HFFc6 (cell line): Measurements from ENCODE around the gene ACTR3C. TPM values are rescaled to one million over a fixed set of nuclear protein-coding genes. Genes with fewer than 3 reads are reported as not detected.

ENCODE experiments used
- DNase-seq: peaks from one replicate; pipeline ENCODE4 v3.0.0-alpha.2; 2018
- H3K27ac Mint-ChIP-seq: 2 replicates; pipeline ENCODE4 v1.8.0; 2020; ENCODE audit warnings: mild to moderate bottlenecking, mixed read lengths
- H3K27me3 Mint-ChIP-seq: 2 replicates; pipeline ENCODE4 v1.8.0; 2021; ENCODE audit warnings: mild to moderate bottlenecking, moderate library complexity, mixed read lengths; ENCODE audit not compliant: insufficient read depth
- H3K36me3 Mint-ChIP-seq: 2 replicates; pipeline ENCODE4 v1.8.0; 2021; ENCODE audit warnings: low read depth, mixed read lengths
- H3K4me1 Mint-ChIP-seq: 2 replicates; pipeline ENCODE4 v1.8.0; 2020; ENCODE audit warnings: low read depth, mixed read lengths
- H3K4me3 Mint-ChIP-seq: 2 replicates; pipeline ENCODE4 v1.8.0; 2020; ENCODE audit warnings: mild to moderate bottlenecking, moderate library complexity, mixed read lengths
- H3K9me3 Mint-ChIP-seq: 2 replicates; pipeline ENCODE4 v1.8.0; 2020; ENCODE audit warnings: mild to moderate bottlenecking, mixed read lengths
- total RNA-seq, 6 experiments: library from RNA; stranded (reverse); fragmentation: NEBNext Ultra II Directional; extraction: Animal tissue kit (Norgen Biotek cat#: 25700); gene quantifications; 2 replicates in 1 of 6; 3 replicates in 5 of 6; pipeline ENCODE4 v1.2.3, GENCODE V29; 2021
- TF ChIP-seq, protein P1 (sequence below): fragments of 200-600 bp; sonication (generic); IDR thresholded peaks from 2 replicates; pipeline ENCODE4 v1.5.0; 2021; ENCODE audit warnings: antibody characterized with exemption, mild to moderate bottlenecking

The ACTR3C gene
- total RNA-seq, 6 experiments from 2014 or later: not detected

DNA sequence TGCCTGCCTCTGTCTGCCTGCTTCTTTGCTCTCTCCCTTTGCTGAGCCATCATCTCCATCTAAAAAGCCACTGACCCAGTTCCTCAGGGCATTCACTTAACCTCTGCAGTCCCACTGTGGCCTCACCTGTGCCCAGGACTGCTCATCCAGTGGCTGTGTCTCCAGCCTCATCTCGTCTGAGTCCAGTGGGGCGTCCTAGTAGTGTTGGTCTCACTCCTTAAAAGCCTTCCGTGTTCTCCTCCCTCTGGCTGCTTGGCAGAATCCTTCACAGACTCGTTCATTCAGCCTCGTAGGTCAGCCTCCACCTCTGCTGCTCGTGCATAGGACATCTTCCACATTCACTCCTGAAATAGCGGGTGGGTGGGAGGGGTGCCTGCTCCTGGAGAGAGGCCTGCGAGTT lies 10.8 kb upstream of the ACTR3C start:
- Mint-ChIP-seq H3K36me3 (no peaks in the 10 kb centered on the region), H3K4me3 (no peak overlapping the region), H3K27ac (no peak overlapping the region), H3K9me3 (peaks cover 7% of the 10 kb centered on the region; the same call in 1 of the 2 replicates), H3K4me1 (peaks cover 6% of the 10 kb centered on the region; the same call in 1 of the 2 replicates), H3K27me3 (peaks cover 8% of the 10 kb centered on the region)
- DNase-seq: no peak
- TF ChIP-seq, protein P1, sequence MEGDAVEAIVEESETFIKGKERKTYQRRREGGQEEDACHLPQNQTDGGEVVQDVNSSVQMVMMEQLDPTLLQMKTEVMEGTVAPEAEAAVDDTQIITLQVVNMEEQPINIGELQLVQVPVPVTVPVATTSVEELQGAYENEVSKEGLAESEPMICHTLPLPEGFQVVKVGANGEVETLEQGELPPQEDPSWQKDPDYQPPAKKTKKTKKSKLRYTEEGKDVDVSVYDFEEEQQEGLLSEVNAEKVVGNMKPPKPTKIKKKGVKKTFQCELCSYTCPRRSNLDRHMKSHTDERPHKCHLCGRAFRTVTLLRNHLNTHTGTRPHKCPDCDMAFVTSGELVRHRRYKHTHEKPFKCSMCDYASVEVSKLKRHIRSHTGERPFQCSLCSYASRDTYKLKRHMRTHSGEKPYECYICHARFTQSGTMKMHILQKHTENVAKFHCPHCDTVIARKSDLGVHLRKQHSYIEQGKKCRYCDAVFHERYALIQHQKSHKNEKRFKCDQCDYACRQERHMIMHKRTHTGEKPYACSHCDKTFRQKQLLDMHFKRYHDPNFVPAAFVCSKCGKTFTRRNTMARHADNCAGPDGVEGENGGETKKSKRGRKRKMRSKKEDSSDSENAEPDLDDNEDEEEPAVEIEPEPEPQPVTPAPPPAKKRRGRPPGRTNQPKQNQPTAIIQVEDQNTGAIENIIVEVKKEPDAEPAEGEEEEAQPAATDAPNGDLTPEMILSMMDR: no peak

DNA sequence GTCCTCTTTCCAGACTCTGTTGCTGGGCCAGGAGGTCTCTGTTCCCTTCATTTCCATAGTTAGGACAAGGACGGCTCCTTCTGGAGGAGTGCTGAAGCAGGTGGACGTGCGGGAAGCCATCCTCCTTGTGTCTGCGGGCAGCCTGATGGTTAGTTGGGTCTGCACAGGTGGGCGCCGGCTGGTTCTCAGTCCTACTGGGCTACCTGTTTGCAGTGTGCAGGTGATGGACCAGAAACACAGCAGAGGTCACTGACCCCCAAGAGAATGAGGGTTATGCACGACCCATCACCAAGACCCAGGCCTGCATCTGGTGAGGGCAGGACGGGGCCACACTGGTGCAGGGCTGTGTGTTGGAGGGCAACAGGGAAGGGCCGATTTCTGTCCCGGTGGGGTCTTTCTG lies 10.3 kb upstream of the ACTR3C start:
- Mint-ChIP-seq H3K9me3 (peaks cover 10% of the 10 kb centered on the region; the same call in 1 of the 2 replicates), H3K4me3 (no peak overlapping the region), H3K27me3 (peaks cover 7% of the 10 kb centered on the region), H3K4me1 (peaks cover 6% of the 10 kb centered on the region; the same call in 1 of the 2 replicates), H3K36me3 (no peaks in the 10 kb centered on the region), H3K27ac (no peak overlapping the region)
- no peak for DNase-seq
- TF ChIP-seq, protein P1: no peak

DNA sequence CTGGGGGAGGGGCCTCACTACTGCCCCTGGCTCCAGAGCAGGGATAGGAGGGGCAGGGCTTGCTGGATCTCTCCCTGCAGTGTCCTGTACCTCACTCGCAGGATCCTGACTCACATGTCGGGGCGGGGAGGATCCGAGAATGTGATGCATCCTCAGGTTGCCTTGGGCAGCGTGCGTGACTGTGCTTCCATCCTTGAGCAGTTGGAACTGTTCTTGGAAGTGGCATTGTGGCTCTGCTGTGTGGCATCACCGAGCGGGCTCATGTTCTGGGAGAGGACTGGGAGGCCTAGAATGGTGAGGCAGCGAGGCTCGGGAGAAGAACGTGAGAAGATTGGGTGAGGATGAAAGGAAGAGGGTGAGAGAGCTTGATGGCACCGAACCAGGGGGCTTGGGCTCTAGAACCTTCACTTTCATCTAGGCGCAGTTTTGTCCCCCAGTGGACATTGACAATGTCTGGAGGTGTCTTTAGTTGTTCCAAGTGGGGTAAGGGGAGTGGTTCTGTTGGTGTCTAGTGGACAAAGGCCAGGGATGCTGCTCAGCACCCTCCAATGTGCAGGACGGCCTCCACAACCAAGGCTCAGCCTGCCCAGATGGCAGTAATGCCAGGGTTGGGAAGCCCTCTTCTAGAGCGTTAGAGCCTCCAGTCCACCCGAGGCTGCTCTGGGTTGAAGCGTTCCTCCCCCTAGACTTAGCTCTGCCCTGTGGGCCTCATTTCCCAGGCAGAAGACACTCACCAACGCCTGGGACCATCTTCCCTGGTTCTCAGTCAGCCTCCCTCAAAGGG lies 9.7 kb upstream of the ACTR3C start:
- H3K36me3 Mint-ChIP-seq: no peaks in the 10 kb centered on the region
- no peak overlapping the region for H3K27ac Mint-ChIP-seq
- H3K4me3 Mint-ChIP-seq: no peak overlapping the region
- no peak for DNase-seq
- TF ChIP-seq, protein P1: no peak
- peaks cover 10% of the 10 kb centered on the region; the same call in 1 of the 2 replicates for H3K9me3 Mint-ChIP-seq
- H3K4me1 Mint-ChIP-seq: peaks cover 6% of the 10 kb centered on the region; the same call in 1 of the 2 replicates
- peaks cover 7% of the 10 kb centered on the region for H3K27me3 Mint-ChIP-seq

- Mint-ChIP-seq H3K9me3 (peaks cover 10% of the 10 kb centered on the region; the same call in 1 of the 2 replicates), H3K4me1 (peaks cover 6% of the 10 kb centered on the region; the same call in 1 of the 2 replicates), H3K36me3 (no peaks in the 10 kb centered on the region), H3K27me3 (peaks cover 7% of the 10 kb centered on the region), H3K27ac (no peak overlapping the region), H3K4me3 (no peak overlapping the region)
- TF ChIP-seq, protein P1: no peak
- DNase-seq: no peak
Observed at GRCh38 chr7:150330211-150330885, 7.0 kb upstream of the ACTR3C start.

DNA sequence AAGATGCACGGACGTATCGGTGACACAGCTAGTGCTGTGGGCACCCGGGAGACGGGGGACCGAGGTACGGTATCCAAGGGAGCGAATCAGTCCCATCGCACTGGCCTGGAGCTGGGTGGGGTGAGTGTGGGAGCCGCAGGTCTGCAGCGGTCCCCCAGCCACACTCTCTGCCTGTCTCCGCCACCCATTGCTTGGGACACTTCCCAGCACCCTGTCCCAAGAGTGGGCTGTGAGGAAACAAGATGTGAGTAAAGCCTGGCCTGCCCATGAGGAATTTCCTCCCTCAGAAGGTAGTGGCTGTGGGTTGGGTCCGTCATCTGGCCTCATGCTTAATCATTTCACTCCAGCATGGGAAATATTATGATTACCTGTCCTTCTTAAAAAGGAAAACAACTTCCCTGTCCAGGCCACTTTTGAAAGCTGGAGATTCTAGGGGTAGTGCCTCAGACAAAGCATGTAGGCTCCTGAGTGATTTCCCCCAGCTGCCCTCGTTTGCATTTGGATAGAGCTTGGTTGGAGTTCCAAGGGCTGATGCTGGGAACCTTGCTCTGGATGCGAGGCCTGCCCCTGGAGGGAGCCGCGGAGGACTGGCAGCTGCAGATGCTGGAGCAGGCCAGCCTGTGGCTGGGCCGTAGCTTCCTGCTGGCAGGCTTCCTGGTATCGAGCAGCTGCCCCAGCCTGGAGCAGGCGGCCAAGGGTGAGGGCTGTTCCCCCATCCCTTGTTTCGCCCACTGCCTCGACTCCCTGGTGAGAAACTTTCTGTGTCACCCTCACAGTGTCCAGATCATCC lies 6.2 kb upstream of the ACTR3C start:
- Mint-ChIP-seq H3K4me1 (no peaks in the 10 kb centered on the region), H3K27me3 (peaks cover 10% of the 10 kb centered on the region), H3K27ac (no peak overlapping the region), H3K9me3 (peaks cover 10% of the 10 kb centered on the region; the same call in 1 of the 2 replicates), H3K36me3 (no peaks in the 10 kb centered on the region), H3K4me3 (no peak overlapping the region)
- DNase-seq: no peak
- TF ChIP-seq, protein P1: no peak
